Subcutaneous adipose tissue (tissue), 4 donors: ENCODE data around the gene TSFM. TPM values are rescaled to one million over a fixed set of nuclear protein-coding genes. Genes with fewer than 3 reads are reported as not detected.

Source experiments
- CTCF ChIP-seq: fragments of 450-650 bp; IDR thresholded peaks from one replicate; pipeline ENCODE4 v1.5.1; 2016; ENCODE audit warnings: low read depth, mild to moderate bottlenecking, control low read depth, antibody characterized with exemption, moderate library complexity
- total RNA-seq, 4 donors: library from RNA; depleted of rRNA; stranded (reverse); fragments of >200 nt; gene quantifications; one replicate each; pipeline ENCODE4 v1.1.0, GENCODE V29; 2016

The TSFM gene
- total RNA-seq, 4 donors from 2014 or later, result 16.7 to 26.0 (median 22.9) TPM

- no peak for TF ChIP-seq CTCF
These were observed 31.8 kb upstream of the TSFM start for GRCh38 chr12:57750561-57751431.

- TF ChIP-seq CTCF, result no peak
These were observed 31.2 kb upstream of the TSFM start for GRCh38 chr12:57751432-57751787.

GRCh38 chr12:57751788-57752667, 30.6 kb upstream of the TSFM start, which contains the start of gene CDK4:
Gene CDK4, minus strand, starts transcription at chr12:57752310. Its CDS starts 593 bp downstream, at chr12:57751717.
- no peak for TF ChIP-seq CTCF

- TF ChIP-seq CTCF, result no peak
These were observed 30.0 kb upstream of the TSFM start for GRCh38 chr12:57752668-57753000.

- TF ChIP-seq CTCF, result no peak
These were observed 28.7 kb upstream of the TSFM start for GRCh38 chr12:57753756-57754337.

GRCh38 chr12:57754411-57755193, 28.0 kb upstream of the TSFM start, which contains the start of gene MARCHF9:
Gene MARCHF9, plus strand, starts transcription at chr12:57755103. Its CDS starts 426 bp downstream, at chr12:57755529.
- no peak for TF ChIP-seq CTCF
